SK-N-SH (cell line): ENCODE measurements around the gene PRICKLE1. TPM values are rescaled to one million over a fixed set of nuclear protein-coding genes. Genes with fewer than 3 reads are reported as not detected.

Experiments used
- CTCF ChIA-PET: fragments of 300-600, 350-600 bp; formaldehyde crosslinking; extraction: SDS; loops from one replicate; lab custom pipeline; 2021; lab: Yijun Ruan, JAX
- POLR2A ChIA-PET: fragments of 350-600 bp; sonication (Branson Sonifier 250); formaldehyde crosslinking; extraction: SDS; loops from one replicate; lab custom pipeline; 2020; ENCODE audit warnings: antibody characterized with exemption, inconsistent platforms; lab: Yijun Ruan, JAX
- DNase-seq: peaks from one replicate; pipeline ENCODE4 v3.0.0; 2012
- H2AFZ ChIP-seq: fragments of 200-600 bp; sonication (generic); 2 replicates; pipeline ENCODE4 v1.8.1; 2016; ENCODE audit warnings: antibody characterized with exemption, mild to moderate bottlenecking, low read depth
- H3F3A ChIP-seq: fragments of 200-600 bp; sonication (generic); replicated peaks from 2 replicates; pipeline ENCODE3; 2016; ENCODE audit warnings: antibody characterized with exemption, mild to moderate bottlenecking; ENCODE audit not compliant: insufficient read depth
- H3K27ac ChIP-seq, 2 experiments: fragments of 200-500 bp in 1 of 2; fragments of 200-600 bp in 1 of 2; sonication (Bioruptor generic) in 1 of 2; sonication (generic), shearing (Covaris generic) in 1 of 2; 2 replicates each; pipeline versions ENCODE4 v1.5.1 to v1.6.1; 2014 to 2016; ENCODE audit warnings: low read depth in 2 of 2, inconsistent platforms in 1 of 2, low read length in 1 of 2, mild to moderate bottlenecking in 1 of 2, mixed read lengths in 1 of 2
- H3K27me3 ChIP-seq: fragments of 200-600 bp; sonication (generic), shearing (Covaris generic); 2 replicates; pipeline ENCODE4 v1.6.1; 2016; ENCODE audit warnings: mixed run types; ENCODE audit not compliant: insufficient read depth
- H3K36me3 ChIP-seq, 2 experiments: fragments of 200-500 bp in 1 of 2; fragments of 200-600 bp in 1 of 2; sonication (Bioruptor generic) in 1 of 2; sonication (generic) in 1 of 2; replicated peaks in 1 of 2; 2 replicates each; pipeline versions ENCODE3 to v1.5.1; 2014 to 2016; ENCODE audit warnings: low read length in 1 of 2, mild to moderate bottlenecking in 1 of 2; ENCODE audit not compliant: insufficient read depth in 2 of 2, control insufficient read depth in 1 of 2
- H3K4me1 ChIP-seq, 2 experiments: fragments of 200-500 bp in 1 of 2; fragments of 200-600 bp in 1 of 2; sonication (Bioruptor generic) in 1 of 2; sonication (generic), shearing (Covaris generic) in 1 of 2; 2 replicates each; pipeline versions ENCODE4 v1.5.1 to v1.6.1; 2014 to 2016; ENCODE audit warnings: low read depth in 1 of 2, low read length in 1 of 2, mixed run types in 1 of 2; ENCODE audit not compliant: insufficient read depth in 2 of 2, control insufficient read depth in 1 of 2
- H3K4me2 ChIP-seq: fragments of 200-600 bp; sonication (generic), shearing (Covaris generic); 2 replicates; pipeline ENCODE4 v1.6.1; 2017; ENCODE audit warnings: mixed run types
- H3K4me3 ChIP-seq, 2 experiments: fragments of 200-500 bp in 1 of 2; fragments of 200-600 bp in 1 of 2; sonication (Bioruptor generic) in 1 of 2; sonication (generic), shearing (Covaris generic) in 1 of 2; 2 replicates each; pipeline versions ENCODE4 v1.5.1 to v1.8.1; 2014 to 2016; ENCODE audit warnings: low read depth in 2 of 2, inconsistent platforms in 1 of 2, low read length in 1 of 2, mild to moderate bottlenecking in 1 of 2, mixed read lengths in 1 of 2, moderate library complexity in 1 of 2
- H3K79me2 ChIP-seq: fragments of 200-600 bp; sonication (generic); 2 replicates; pipeline ENCODE4 v1.8.1; 2017; ENCODE audit warnings: mild to moderate bottlenecking; ENCODE audit not compliant: insufficient read depth
- H3K9ac ChIP-seq: fragments of 200-600 bp; sonication (generic); 2 replicates; pipeline ENCODE4 v1.6.1; 2017; ENCODE audit warnings: mixed run types
- H3K9me2 ChIP-seq: fragments of 200-600 bp; sonication (generic); 2 replicates; pipeline ENCODE4 v1.6.1; 2017; ENCODE audit warnings: mixed run types
- H3K9me3 ChIP-seq: fragments of 200-600 bp; sonication (generic); 2 replicates; pipeline ENCODE4 v1.6.1; 2017; ENCODE audit warnings: mixed run types, mild to moderate bottlenecking, moderate library complexity
- H4K20me1 ChIP-seq: fragments of 200-600 bp; sonication (generic); 2 replicates; pipeline ENCODE4 v1.6.1; 2017; ENCODE audit warnings: mild to moderate bottlenecking, mixed run types; ENCODE audit not compliant: insufficient read depth
- CTCF ChIP-seq: fragments of 200-600 bp; sonication (generic); IDR thresholded peaks from 2 replicates; pipeline ENCODE4 v1.6.1; 2017; ENCODE audit warnings: antibody characterized with exemption, mild to moderate bottlenecking, moderate library complexity
- FOSL2 ChIP-seq: IDR thresholded peaks from 2 replicates; pipeline ENCODE4 v1.4.0; 2012; ENCODE audit warnings: low read depth, mild to moderate bottlenecking, moderate library complexity, borderline replicate concordance
- FOXM1 ChIP-seq: IDR thresholded peaks from 2 replicates; pipeline ENCODE4 v1.4.0; 2012; ENCODE audit warnings: low read depth, mild to moderate bottlenecking
- GABPA ChIP-seq: IDR thresholded peaks from 2 replicates; pipeline ENCODE4 v1.4.0; 2012; ENCODE audit warnings: low read depth, mild to moderate bottlenecking
- GATA2 ChIP-seq: sonication (generic); formaldehyde crosslinking; IDR thresholded peaks from 2 replicates; pipeline ENCODE4 v1.5.0; 2020; ENCODE audit warnings: mild to moderate bottlenecking, missing genetic modification reagents
- IRF3 ChIP-seq: fragments of 150-350 bp; IDR thresholded peaks from 2 replicates; pipeline ENCODE4 v1.6.1; 2016; ENCODE audit warnings: mild to moderate bottlenecking, low read depth, low read length
- JUND ChIP-seq: IDR thresholded peaks from 2 replicates; pipeline ENCODE4 v1.4.0; 2012
- MAX ChIP-seq: IDR thresholded peaks from 2 replicates; pipeline ENCODE4 v1.4.0; 2012; ENCODE audit warnings: low read depth
- MXI1 ChIP-seq: IDR thresholded peaks from 2 replicates; pipeline ENCODE4 v1.6.1; 2012; ENCODE audit warnings: mild to moderate bottlenecking, low read depth, low read length, improper control_type of control experiment
- RAD21 ChIP-seq: IDR thresholded peaks from 2 replicates; pipeline ENCODE4 v1.6.1; 2012; ENCODE audit warnings: mild to moderate bottlenecking, low read length
- RCOR1 ChIP-seq: fragments of 150-350 bp; IDR thresholded peaks from 2 replicates; pipeline ENCODE4 v1.6.1; 2017; ENCODE audit warnings: antibody characterized with exemption, low read length
- RFX5 ChIP-seq: IDR thresholded peaks from 2 replicates; pipeline ENCODE4 v1.6.1; 2012; ENCODE audit warnings: mild to moderate bottlenecking, improper control_type of control experiment, low read length
- SIN3A ChIP-seq: IDR thresholded peaks from 2 replicates; pipeline ENCODE4 v1.6.1; 2012; ENCODE audit warnings: low read depth, mild to moderate bottlenecking, low read length, moderate library complexity, borderline replicate concordance
- TAF1 ChIP-seq: IDR thresholded peaks from 2 replicates; pipeline ENCODE4 v1.6.1; 2012; ENCODE audit warnings: low read depth, mild to moderate bottlenecking, low read length, moderate library complexity, borderline replicate concordance
- TCF12 ChIP-seq: IDR thresholded peaks from 2 replicates; pipeline ENCODE4 v1.4.0; 2012
- TEAD4 ChIP-seq: IDR thresholded peaks from 2 replicates; pipeline ENCODE4 v1.4.0; 2012; ENCODE audit warnings: mild to moderate bottlenecking, borderline replicate concordance; ENCODE audit not compliant: insufficient read depth
- USF2 ChIP-seq: fragments of 150-350 bp; IDR thresholded peaks from 2 replicates; pipeline ENCODE4 v1.6.1; 2017; ENCODE audit warnings: antibody characterized with exemption, low read length, low read depth, borderline replicate concordance
- YY1 ChIP-seq: IDR thresholded peaks from 2 replicates; pipeline ENCODE4 v1.4.0; 2012; ENCODE audit warnings: low read depth, mild to moderate bottlenecking
- ZBTB33 ChIP-seq: IDR thresholded peaks from 2 replicates; pipeline ENCODE4 v1.4.0; 2012; ENCODE audit warnings: low read depth, borderline replicate concordance
- WGBS: methylation state at CpG from one replicate; pipeline ENCODE4 v1.1.6; 2017; ENCODE audit warnings: low lambda C conversion rate; 5-methylcytosine and 5-hydroxymethylcytosine counted together
- polyA plus RNA-seq, 3 experiments: library from polyadenylated mRNA; depleted of rRNA; stranded (reverse); fragments of >200 nt; gene quantifications; 2 replicates each; pipeline ENCODE4 v1.2.3, GENCODE V29; 2012

PRICKLE1 gene
- polyA plus RNA-seq, 1 of the 3 experiments (the other 2 are of a cell fraction), result 1.2 TPM

GRCh38 chr12:42496886-42497285 is 92.7 kb downstream of the PRICKLE1 start:
- Histone ChIP-seq H3K9me2 (no peaks in the 10 kb centered on the region), H3K27ac (no peak overlapping the region), H3K4me2 (no peak overlapping the region), H3K79me2 (no peaks in the 10 kb centered on the region), H2AFZ (no peak overlapping the region), H3K9me3 (no peaks in the 10 kb centered on the region), H3K4me3 (no peak overlapping the region), H4K20me1 (no peaks in the 10 kb centered on the region), H3F3A (no peaks in the 10 kb centered on the region)
- no peak for TF ChIP-seq TEAD4
- TF ChIP-seq FOSL2, result no peak
- TF ChIP-seq GATA2, result no peak
- no peak for TF ChIP-seq JUND
- no peak for TF ChIP-seq IRF3
- TF ChIP-seq FOXM1, result no peak
- no peak for TF ChIP-seq TCF12
- TF ChIP-seq USF2, result no peak
- no peak for TF ChIP-seq GABPA
- TF ChIP-seq RAD21, result no peak
- no peak for TF ChIP-seq ZBTB33
- TF ChIP-seq MXI1, result no peak
- TF ChIP-seq, all 33 proteins: peak for 0
- H3K9ac ChIP-seq, result no peak overlapping the region
- CTCF ChIA-PET, result interaction anchor here (1.6 kb wide), 2 partner anchors 11 to 14 kb away, joined by 4 to 7 read pairs; no protein-coding TSS in a partner anchor
- POLR2A ChIA-PET, result no interaction called here
- WGBS, result 86% methylated on average over 4 of the region's 4 CpGs
- H3K36me3 ChIP-seq, result no peaks in the 10 kb centered on the region
- H3K27me3 ChIP-seq, result no peaks in the 10 kb centered on the region
- no peaks in the 10 kb centered on the region for H3K4me1 ChIP-seq
- no peak for DNase-seq

- no peaks in the 10 kb centered on the region for H3K27me3 ChIP-seq
- H3F3A ChIP-seq, result no peaks in the 10 kb centered on the region
- no peaks in the 10 kb centered on the region for H3K79me2 ChIP-seq
- ChIA-PET POLR2A (no interaction called here), CTCF (interaction anchor here (0.6 to 1.6 kb wide), 3 partner anchors 13 to 75 kb away, joined by 3 to 7 read pairs (median 3); no protein-coding TSS in a partner anchor)
- H3K9me2 ChIP-seq, result no peaks in the 10 kb centered on the region
- no peak overlapping the region for H3K4me3 ChIP-seq
- no peak overlapping the region for H3K27ac ChIP-seq
- no peak overlapping the region for H2AFZ ChIP-seq
- WGBS, result 83% methylated on average over 4 of the region's 4 CpGs
- H3K4me2 ChIP-seq, result no peak overlapping the region
- no peak for DNase-seq
- no peaks in the 10 kb centered on the region for H4K20me1 ChIP-seq
- no peak overlapping the region for H3K9ac ChIP-seq
- H3K4me1 ChIP-seq, result no peaks in the 10 kb centered on the region
- H3K36me3 ChIP-seq, result no peaks in the 10 kb centered on the region
- no peaks in the 10 kb centered on the region for H3K9me3 ChIP-seq
- TF ChIP-seq RFX5, result no peak
- TF ChIP-seq GABPA, result no peak
- no peak for TF ChIP-seq YY1
- no peak for TF ChIP-seq MAX
- TF ChIP-seq SIN3A, result no peak
- TF ChIP-seq CTCF, result no peak
- no peak for TF ChIP-seq TAF1
- no peak for TF ChIP-seq FOSL2
- TF ChIP-seq ZBTB33, result no peak
- no peak for TF ChIP-seq RCOR1
- no peak for TF ChIP-seq JUND
Observed at GRCh38 chr12:42495244-42495643, 94.3 kb downstream of the PRICKLE1 start.
